Measurements from ENCODE around the gene PHOSPHO2. TPM values are rescaled to one million over a fixed set of nuclear protein-coding genes. Genes with fewer than 3 reads are reported as not detected.

The PHOSPHO2 gene
- total and polyA plus RNA-seq, 2 donors (not counting 3 experiments of a cell fraction or from before 2014, with no cell fraction given): 0.69 to 2.7 TPM

DNA sequence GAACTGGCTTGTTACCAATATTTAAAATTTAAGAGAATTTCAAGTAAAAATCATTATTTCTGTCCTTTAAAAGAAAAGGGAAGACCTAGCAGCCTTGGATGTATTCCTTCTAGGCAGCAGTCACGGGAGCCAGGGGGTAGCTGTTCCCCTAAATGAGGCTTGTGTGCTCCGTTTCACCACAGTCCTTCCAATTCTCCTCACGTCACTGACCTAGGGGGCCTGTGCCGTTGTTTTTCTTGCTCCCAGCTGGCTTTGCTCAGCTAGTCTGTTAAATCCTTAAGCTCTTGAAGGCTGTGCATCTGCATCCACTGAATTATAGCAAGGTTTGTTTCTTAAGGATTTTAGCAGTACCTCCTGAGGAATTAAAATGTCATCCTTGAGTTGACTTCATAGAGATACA, 49.3 kb downstream of the PHOSPHO2 start:
- DNase-seq (ENCODE audit: low read depth, low spot score): no peak
- no peaks in the 10 kb centered on the region for H3K9me3 ChIP-seq (replicated peaks; ENCODE audit: control insufficient read depth, insufficient read depth, low read length)
- no peak overlapping the region for H2AFZ ChIP-seq (ENCODE audit: low read depth, low read length)
- H3K9me1 ChIP-seq (replicated peaks; ENCODE audit: control insufficient read depth, extremely low read depth, insufficient read depth, low read length): no peaks in the 10 kb centered on the region
- H3K4me1 ChIP-seq (ENCODE audit: control insufficient read depth, extremely low read depth, insufficient read depth, low read length): no peaks in the 10 kb centered on the region
- H3K36me3 ChIP-seq (ENCODE audit: control insufficient read depth in 2 of 2, extremely low read depth in 1 of 2, insufficient read depth in 2 of 2, low read length in 2 of 2): peaks cover 5% of the 10 kb centered on the region in 2 experiments
- no peak overlapping the region for H3K4me2 ChIP-seq (ENCODE audit: insufficient read depth, low read length)
- CTCF ChIA-PET: interaction anchor here (1.4 kb wide), 1 partner anchor 25 kb away, joined by 3 read pairs; no protein-coding TSS in a partner anchor
- dilution Hi-C loops (cut with MboI; ENCODE audit: extremely low pct_ligation_motif_present, low sequenced_read_pairs) (no loop called here), intact Hi-C loops (cut with micrococcal nuclease) (no loop called here)
- no peak for FAIRE-seq
- no TSS peak for BruUV-seq (replicated peaks)
- H4K20me1 ChIP-seq (replicated peaks; ENCODE audit: control insufficient read depth, extremely low read depth, insufficient read depth, low read length): no peaks in the 10 kb centered on the region
- no peak overlapping the region for H3K27ac ChIP-seq (ENCODE audit: insufficient read depth, low read depth, low read length)
- H3K9ac ChIP-seq (replicated peaks; ENCODE audit: extremely low read depth, insufficient read depth, low read length): no peak overlapping the region
- POLR2A ChIA-PET: no interaction called here
- no peaks in the 10 kb centered on the region for H3K27me3 ChIP-seq (ENCODE audit: control insufficient read depth in 2 of 2, insufficient read depth in 2 of 2, low read length in 2 of 2)
- no peak for TF ChIP-seq EZH2 (IDR thresholded peaks at IDR 0.05; ENCODE audit: borderline replicate concordance, low read depth, low read length, severe bottlenecking)
- TF ChIP-seq, protein P1, sequence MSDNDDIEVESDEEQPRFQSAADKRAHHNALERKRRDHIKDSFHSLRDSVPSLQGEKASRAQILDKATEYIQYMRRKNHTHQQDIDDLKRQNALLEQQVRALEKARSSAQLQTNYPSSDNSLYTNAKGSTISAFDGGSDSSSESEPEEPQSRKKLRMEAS (IDR thresholded peaks at IDR 0.05; ENCODE audit: insufficient read depth, insufficient read length): no peak
- TF ChIP-seq FOS (IDR thresholded peaks at IDR 0.05; ENCODE audit: borderline replicate concordance, insufficient read depth, low read length): no peak
- TF ChIP-seq GATA2 (IDR thresholded peaks at IDR 0.05; ENCODE audit: insufficient read depth, insufficient read length, low read depth, low read length): no peak
- TF ChIP-seq MYC (IDR thresholded peaks at IDR 0.05; ENCODE audit: low read depth, low read length): no peak
- no peak for TF ChIP-seq POLR2A (IDR thresholded peaks at IDR 0.05; ENCODE audit: low read depth, low read length)
- no peak for TF ChIP-seq JUN (IDR thresholded peaks at IDR 0.05; ENCODE audit: borderline replicate concordance, insufficient read depth, insufficient read length, low read depth)
- TF ChIP-seq, protein P2, sequence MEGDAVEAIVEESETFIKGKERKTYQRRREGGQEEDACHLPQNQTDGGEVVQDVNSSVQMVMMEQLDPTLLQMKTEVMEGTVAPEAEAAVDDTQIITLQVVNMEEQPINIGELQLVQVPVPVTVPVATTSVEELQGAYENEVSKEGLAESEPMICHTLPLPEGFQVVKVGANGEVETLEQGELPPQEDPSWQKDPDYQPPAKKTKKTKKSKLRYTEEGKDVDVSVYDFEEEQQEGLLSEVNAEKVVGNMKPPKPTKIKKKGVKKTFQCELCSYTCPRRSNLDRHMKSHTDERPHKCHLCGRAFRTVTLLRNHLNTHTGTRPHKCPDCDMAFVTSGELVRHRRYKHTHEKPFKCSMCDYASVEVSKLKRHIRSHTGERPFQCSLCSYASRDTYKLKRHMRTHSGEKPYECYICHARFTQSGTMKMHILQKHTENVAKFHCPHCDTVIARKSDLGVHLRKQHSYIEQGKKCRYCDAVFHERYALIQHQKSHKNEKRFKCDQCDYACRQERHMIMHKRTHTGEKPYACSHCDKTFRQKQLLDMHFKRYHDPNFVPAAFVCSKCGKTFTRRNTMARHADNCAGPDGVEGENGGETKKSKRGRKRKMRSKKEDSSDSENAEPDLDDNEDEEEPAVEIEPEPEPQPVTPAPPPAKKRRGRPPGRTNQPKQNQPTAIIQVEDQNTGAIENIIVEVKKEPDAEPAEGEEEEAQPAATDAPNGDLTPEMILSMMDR (IDR thresholded peaks at IDR 0.05; ENCODE audit: extremely low read depth in 1 of 2, insufficient read depth in 1 of 2, low read depth in 1 of 2, low read length in 2 of 2): no peak
- TF ChIP-seq POLR2AphosphoS5 (IDR thresholded peaks at IDR 0.05; ENCODE audit: insufficient read depth, low read depth, low read length): no peak
- H3K79me2 ChIP-seq (ENCODE audit: control insufficient read depth, insufficient read depth, low read length): no peaks in the 10 kb centered on the region
- no peak overlapping the region for H3K4me3 ChIP-seq (replicated peaks in 1 of 3; ENCODE audit: insufficient read depth in 1 of 3, low read depth in 1 of 3, low read length in 3 of 3)
